A549 (cell line): ENCODE data around the gene CDR2.

ENCODE experiments used
- CTCF ChIP-seq: fragments of >200 bp; sonication (Bioruptor Twin); formaldehyde crosslinking; IDR thresholded peaks from 3 replicates; pipeline ENCODE4 v1.5.1; 2016
- E2F6 ChIP-seq: IDR thresholded peaks from 2 replicates; pipeline ENCODE4 v1.6.1; 2012; ENCODE audit warnings: low read depth, borderline replicate concordance
- EP300 ChIP-seq, 2 experiments: fragments of >200 bp; sonication (Bioruptor Twin); formaldehyde crosslinking; IDR thresholded peaks; 2 replicates in 1 of 2; 3 replicates in 1 of 2; pipeline ENCODE4 v1.6.1; 2016 to 2017
- ESRRA ChIP-seq: fragments of 150-350 bp; IDR thresholded peaks from 2 replicates; pipeline ENCODE4 v1.6.1; 2014; ENCODE audit warnings: mild to moderate bottlenecking, low read length, borderline replicate concordance
- FOSL2 ChIP-seq, 2 experiments: fragments of 450-650 bp in 1 of 2; fragments of >200 bp in 1 of 2; sonication (Bioruptor Twin) in 1 of 2; formaldehyde crosslinking; IDR thresholded peaks; 2 replicates each; pipeline versions ENCODE4 v1.5.0 to v1.6.1; 2016 to 2020; ENCODE audit warnings: mild to moderate bottlenecking in 1 of 2, moderate library complexity in 1 of 2
- HMGXB4 ChIP-seq: fragments of 250-450 bp; sonication (Bioruptor Pico); IDR thresholded peaks from 2 replicates; pipeline ENCODE4 v1.5.0; 2021; ENCODE audit warnings: mild to moderate bottlenecking, moderate library complexity, borderline replicate concordance
- ZFP36 ChIP-seq: fragments of 450-650 bp; IDR thresholded peaks from 2 replicates; pipeline ENCODE4 v1.6.1; 2014; ENCODE audit warnings: borderline replicate concordance; ENCODE audit not compliant: partially characterized antibody
- ZNF302 ChIP-seq: fragments of 250-450 bp; sonication (Bioruptor Pico); IDR thresholded peaks from 2 replicates; pipeline ENCODE4 v1.9.0; 2021; ENCODE audit warnings: inconsistent platforms, mild to moderate bottlenecking, moderate library complexity

GRCh38 chr16:22313876-22314470 is 60.4 kb downstream of the CDR2 start:
- TF ChIP-seq CTCF: no peak
- TF ChIP-seq HMGXB4 (CRISPR knock-in tag): no peak
- no peak for TF ChIP-seq ZNF302 (CRISPR knock-in tag)
- TF ChIP-seq EP300 (IDR thresholded peaks at IDR 0.05): no peak
- no peak for TF ChIP-seq ESRRA
- no peak for TF ChIP-seq FOSL2 (IDR thresholded peaks at IDR 0.05)
- no peak for TF ChIP-seq FOSL2 (CRISPR knock-in tag; IDR thresholded peaks at IDR 0.05)
- TF ChIP-seq E2F6: no peak
- TF ChIP-seq ZFP36: no peak
